Epithelial cell of proximal tubule (primary cell): ENCODE measurements around the gene WDR90. TPM values are rescaled to one million over a fixed set of nuclear protein-coding genes. Genes with fewer than 3 reads are reported as not detected.
A peak's percentile ranks its signal among the peaks of the same experiment; 100 is the strongest.

ENCODE experiments used
- DNase-seq: peaks from one replicate; pipeline ENCODE4 v3.0.0-alpha.2; 2011; ENCODE audit warnings: low read depth
- H3K4me3 ChIP-seq: 2 replicates; pipeline ENCODE4 v1.5.1; 2011; ENCODE audit warnings: low read depth, mild to moderate bottlenecking, low read length
- CTCF ChIP-seq: conservative IDR thresholded peaks from 2 replicates; pipeline ENCODE4 v1.5.1; 2012; ENCODE audit warnings: low read depth, mild to moderate bottlenecking, low read length
- total RNA-seq: library from RNA; depleted of rRNA; stranded (reverse); fragments of >200 nt; gene quantifications from 2 replicates; pipeline ENCODE4 v1.2.3, GENCODE V29; 2015

Gene WDR90
- total RNA-seq, 1 donor from 2014 or later, result 45.6 TPM

DNA sequence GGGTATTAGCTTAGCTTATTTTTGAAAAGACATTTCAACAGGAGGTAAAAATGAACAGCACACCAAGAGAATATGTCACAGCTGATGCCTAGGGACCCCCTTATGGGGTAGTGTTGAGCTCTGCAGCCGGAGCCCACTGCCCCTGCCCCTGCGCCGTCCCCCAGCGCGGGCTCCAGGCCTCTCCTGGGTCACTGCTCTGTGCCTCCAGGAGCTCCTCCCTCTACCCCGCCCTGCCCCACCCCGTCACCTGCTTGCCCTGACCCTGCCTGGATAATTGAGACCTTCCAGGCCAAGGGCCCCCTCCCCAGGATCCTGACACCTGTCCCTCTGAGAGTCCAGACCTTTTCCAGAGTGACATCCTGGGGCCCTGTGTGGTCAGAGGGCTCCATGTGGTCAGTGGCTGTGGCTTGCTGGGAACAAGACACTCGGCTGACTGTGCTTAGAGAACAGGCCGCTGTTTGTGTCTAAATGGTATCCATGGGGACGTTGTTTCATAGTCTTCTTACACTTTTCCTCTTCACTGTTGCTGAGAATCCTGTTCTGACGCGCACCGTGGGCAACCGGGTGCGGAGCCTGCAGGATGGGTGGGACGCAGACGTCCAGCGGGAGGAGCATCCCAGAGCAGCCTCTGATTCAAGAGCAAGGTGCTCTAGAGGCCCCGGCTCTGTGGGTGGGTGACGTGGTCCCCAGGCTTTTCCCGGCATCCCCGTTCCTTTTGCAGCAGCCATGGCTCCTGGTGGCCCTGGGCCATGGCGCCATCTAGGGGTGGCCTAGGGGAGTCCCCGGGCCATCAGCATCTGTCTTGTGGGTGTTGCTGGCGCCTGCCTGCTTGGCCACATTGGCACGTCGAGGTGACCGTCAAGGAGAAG, 38.4 kb upstream of the WDR90 start:
- no peak for DNase-seq
- TF ChIP-seq CTCF, result peak; percentile 77

DNA sequence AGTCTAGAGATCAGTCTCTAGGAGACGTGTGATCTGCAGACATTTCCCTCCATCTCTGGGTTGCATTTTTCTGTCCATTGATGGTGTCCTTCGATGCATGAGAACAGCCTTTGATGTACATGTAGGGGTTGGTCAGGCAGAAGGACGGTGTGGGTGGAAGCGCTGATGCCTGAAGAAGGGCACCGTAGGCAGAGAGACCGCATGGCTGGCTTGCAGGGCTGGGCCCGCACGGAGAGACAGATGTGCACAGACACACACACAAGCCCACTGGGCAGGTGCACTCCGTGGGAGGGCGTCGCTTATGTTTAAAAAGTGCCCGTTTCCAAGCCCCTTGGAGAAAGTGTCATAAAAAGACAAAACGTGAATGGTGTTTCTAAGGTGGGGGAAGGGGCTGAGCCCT, 34.0 kb upstream of the WDR90 start:
- no peak overlapping the region for H3K4me3 ChIP-seq
- DNase-seq, result no peak
- no peak for TF ChIP-seq CTCF

More for the DNA sequence above, 38.4 kb upstream of the WDR90 start:
- no peak overlapping the region for H3K4me3 ChIP-seq

- TF ChIP-seq CTCF, result no peak
- no peak for DNase-seq
- no peak overlapping the region for H3K4me3 ChIP-seq
Observed at GRCh38 chr16:616733-617586, 32.2 kb upstream of the WDR90 start.

DNA sequence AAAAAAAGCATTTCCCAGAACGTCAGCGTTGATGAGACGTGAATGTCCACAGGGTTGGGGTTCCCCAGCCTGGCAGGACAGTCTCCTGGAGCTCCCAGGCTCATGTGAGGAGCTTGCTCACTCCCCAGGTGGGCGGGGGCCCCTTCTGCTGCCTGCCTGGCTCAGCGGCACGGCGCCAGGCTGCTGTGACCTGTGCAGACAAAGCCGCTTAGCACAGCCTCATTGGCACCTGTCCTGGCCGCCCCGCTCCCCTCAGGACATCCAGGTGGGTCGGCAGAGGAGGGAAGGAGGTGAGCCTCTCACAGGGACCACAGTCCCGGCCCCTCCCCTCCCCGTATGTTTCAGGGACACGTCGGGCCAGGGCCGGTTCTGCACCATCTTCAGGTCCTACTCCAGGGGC, 31.3 kb upstream of the WDR90 start:
- DNase-seq, result no peak
- TF ChIP-seq CTCF, result no peak
- H3K4me3 ChIP-seq, result no peak overlapping the region

DNA sequence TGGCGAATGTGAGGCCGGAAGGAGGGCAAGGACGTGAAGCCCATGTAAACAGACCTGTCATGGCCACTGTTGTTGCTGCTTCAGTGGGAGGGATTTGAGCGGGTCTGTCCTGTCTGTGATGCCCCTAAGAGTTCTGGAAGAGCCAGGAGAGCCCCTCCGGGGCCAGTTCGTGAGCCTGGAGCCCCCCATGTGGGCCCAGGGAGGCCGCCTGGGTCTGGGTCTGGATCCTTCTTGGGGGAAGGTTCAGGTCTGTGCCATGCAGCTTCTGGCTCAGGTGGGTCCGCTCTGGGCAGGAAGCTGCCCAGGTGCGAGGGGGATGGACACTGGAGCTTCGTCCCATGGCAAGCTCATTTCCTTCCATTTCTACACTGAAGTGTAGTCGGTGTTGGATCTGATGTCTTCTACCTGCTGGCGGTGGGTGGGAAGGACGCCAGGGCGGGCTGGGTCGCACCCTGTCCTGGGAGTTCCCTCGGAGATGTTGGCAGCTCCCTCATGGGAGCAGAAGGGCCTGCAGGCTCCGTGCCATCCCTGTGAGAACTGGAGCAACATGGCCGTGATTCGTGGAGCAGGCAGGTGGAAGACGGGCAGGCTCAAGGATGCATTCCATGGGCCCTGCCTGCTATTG, 29.6 kb upstream of the WDR90 start:
- no peak overlapping the region for H3K4me3 ChIP-seq
- DNase-seq, result no peak
- no peak for TF ChIP-seq CTCF

DNA sequence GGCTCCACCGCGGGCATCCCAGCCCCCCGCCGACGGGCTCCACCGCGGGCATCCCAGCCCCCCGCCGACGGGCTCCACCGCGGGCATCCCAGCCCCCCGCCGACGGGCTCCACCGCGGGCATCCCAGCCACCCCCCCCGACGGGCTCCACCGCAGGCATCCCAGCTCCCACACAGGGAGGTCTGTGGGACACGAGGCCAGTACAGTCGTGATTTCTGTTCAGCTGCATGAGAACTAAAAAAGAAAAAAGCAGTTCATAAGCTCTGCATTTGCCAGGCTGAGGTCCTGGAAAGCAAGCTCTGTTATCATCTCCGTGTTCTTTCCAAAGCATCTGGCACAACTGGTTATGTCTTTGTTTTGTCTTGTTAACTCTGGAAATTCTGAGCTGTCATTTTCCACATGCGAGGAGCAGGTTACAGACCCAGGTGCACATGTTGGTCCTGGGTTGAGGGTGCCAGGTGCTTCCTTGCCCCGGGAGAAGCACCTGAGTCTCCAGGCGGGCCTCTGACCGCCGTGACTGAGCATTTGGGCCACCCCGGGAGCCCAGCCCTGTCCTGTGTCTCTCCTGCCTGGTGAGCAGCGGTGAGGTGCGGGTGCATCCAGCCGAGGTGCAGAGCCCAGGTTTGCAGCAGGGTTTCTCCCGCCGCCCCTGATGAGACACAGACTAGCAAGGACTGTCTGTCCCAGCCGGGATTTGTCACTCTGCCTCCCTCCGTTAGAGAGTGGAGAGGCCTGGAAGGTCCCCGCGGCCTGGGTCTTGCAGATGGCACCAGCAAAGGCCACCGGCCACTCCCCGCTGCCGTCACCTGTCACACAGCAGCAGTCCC, 28.3 kb upstream of the WDR90 start:
- no peak for TF ChIP-seq CTCF
- H3K4me3 ChIP-seq, result no peak overlapping the region
- no peak for DNase-seq
